ENCODE data around the gene TH.

Gene TH

GRCh38 chr11:2132246-2132645 is 39.4 kb downstream of the TH start:
- no peaks in the 10 kb centered on the region for H3K27me3 ChIP-seq (ENCODE audit: control insufficient read depth, insufficient read depth, low read length)
- H3K36me3 ChIP-seq (ENCODE audit: control insufficient read depth, insufficient read depth, low read length): no peaks in the 10 kb centered on the region
- H3K4me2 ChIP-seq (ENCODE audit: low read length): no peak overlapping the region
- H3K79me2 ChIP-seq: no peaks in the 10 kb centered on the region
- H3K27ac ChIP-seq: no peak overlapping the region
- TF ChIP-seq CTCF (IDR thresholded peaks at IDR 0.05): no peak
- no peak overlapping the region for H2AFZ ChIP-seq
- no peak overlapping the region for H3K9ac ChIP-seq
- no peak overlapping the region for H3K4me3 ChIP-seq (ENCODE audit: low read depth, low read length)
- H3K4me1 ChIP-seq: no peaks in the 10 kb centered on the region
- H3K9me3 ChIP-seq (ENCODE audit: control insufficient read depth, low read length): no peaks in the 10 kb centered on the region

- Histone ChIP-seq H3K79me2 (no peaks in the 10 kb centered on the region), H3K4me2 (ENCODE audit: low read length) (no peak overlapping the region), H3K27me3 (ENCODE audit: control insufficient read depth, insufficient read depth, low read length) (no peaks in the 10 kb centered on the region), H3K9me3 (ENCODE audit: control insufficient read depth, low read length) (no peaks in the 10 kb centered on the region), H3K36me3 (ENCODE audit: control insufficient read depth, insufficient read depth, low read length) (no peaks in the 10 kb centered on the region), H3K27ac (no peak overlapping the region), H3K4me3 (ENCODE audit: low read depth, low read length) (no peak overlapping the region), H3K4me1 (no peaks in the 10 kb centered on the region), H2AFZ (no peak overlapping the region), H3K9ac (no peak overlapping the region)
- TF ChIP-seq CTCF (IDR thresholded peaks at IDR 0.05): no peak
These were observed 40.0 kb downstream of the TH start for GRCh38 chr11:2131371-2132236.

GRCh38 chr11:2130881-2131352 is 40.7 kb downstream of the TH start:
- Histone ChIP-seq H3K4me1 (no peaks in the 10 kb centered on the region), H3K9me3 (ENCODE audit: control insufficient read depth, low read length) (no peaks in the 10 kb centered on the region), H3K4me3 (ENCODE audit: low read depth, low read length) (no peak overlapping the region), H3K36me3 (ENCODE audit: control insufficient read depth, insufficient read depth, low read length) (no peaks in the 10 kb centered on the region), H3K4me2 (ENCODE audit: low read length) (no peak overlapping the region), H3K9ac (no peak overlapping the region), H2AFZ (no peak overlapping the region), H3K27me3 (ENCODE audit: control insufficient read depth, insufficient read depth, low read length) (no peaks in the 10 kb centered on the region), H3K27ac (no peak overlapping the region), H3K79me2 (no peaks in the 10 kb centered on the region)
- TF ChIP-seq CTCF (IDR thresholded peaks at IDR 0.05): no peak

GRCh38 chr11:2129699-2130366 is 41.8 kb downstream of the TH start:
- H3K4me3 ChIP-seq (ENCODE audit: low read depth, low read length): no peak overlapping the region
- no peaks in the 10 kb centered on the region for H3K9me3 ChIP-seq (ENCODE audit: control insufficient read depth, low read length)
- H3K4me1 ChIP-seq: no peaks in the 10 kb centered on the region
- H3K36me3 ChIP-seq (ENCODE audit: control insufficient read depth, insufficient read depth, low read length): no peaks in the 10 kb centered on the region
- H3K27ac ChIP-seq: no peak overlapping the region
- no peak for TF ChIP-seq CTCF (IDR thresholded peaks at IDR 0.05)
- no peak overlapping the region for H3K9ac ChIP-seq
- H2AFZ ChIP-seq: no peak overlapping the region
- H3K27me3 ChIP-seq (ENCODE audit: control insufficient read depth, insufficient read depth, low read length): no peaks in the 10 kb centered on the region
- no peak overlapping the region for H3K4me2 ChIP-seq (ENCODE audit: low read length)
- no peaks in the 10 kb centered on the region for H3K79me2 ChIP-seq
